ENCODE data around the gene GABRB1.

DNA sequence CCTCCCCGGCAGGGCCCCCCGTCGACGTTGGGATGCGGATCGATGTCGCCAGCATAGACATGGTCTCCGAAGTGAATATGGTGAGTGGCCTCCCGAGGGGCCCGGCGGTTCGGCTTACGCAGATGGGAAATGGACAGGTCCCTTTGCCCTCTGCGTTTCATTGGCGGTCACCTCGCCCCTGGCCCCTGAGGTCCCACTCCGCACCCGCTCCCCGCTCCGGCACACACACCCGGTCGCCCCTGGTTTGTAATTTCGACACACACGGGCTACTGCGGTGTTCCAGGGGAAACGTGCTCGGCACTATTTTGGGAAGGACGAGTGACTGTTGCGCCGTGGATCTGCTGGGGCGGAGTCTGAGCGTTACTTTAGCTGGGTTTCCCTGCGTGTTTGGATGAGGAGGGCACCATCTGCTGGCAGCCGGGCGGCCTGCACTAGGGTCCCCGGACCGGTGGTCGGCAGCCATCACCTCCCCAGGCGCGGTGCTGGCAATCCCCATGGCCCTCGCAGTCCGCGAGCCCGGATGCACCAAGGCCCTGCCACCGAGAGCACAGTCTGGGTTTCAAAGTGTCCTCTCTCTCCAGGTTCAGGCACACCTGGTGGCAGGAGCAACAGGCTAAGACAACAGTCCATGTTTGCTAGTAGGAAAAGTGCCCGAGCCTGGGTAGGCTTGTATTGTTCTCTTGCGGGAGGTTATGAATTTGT lies 1.2 kb downstream of the GABRB1 start:
- TF ChIP-seq POLR2A (IDR thresholded peaks at IDR 0.05; ENCODE audit: low read length), result no peak
- TF ChIP-seq CHD2 (IDR thresholded peaks at IDR 0.05; ENCODE audit: low read length, partially characterized antibody), result no peak
- TF ChIP-seq, protein P1, sequence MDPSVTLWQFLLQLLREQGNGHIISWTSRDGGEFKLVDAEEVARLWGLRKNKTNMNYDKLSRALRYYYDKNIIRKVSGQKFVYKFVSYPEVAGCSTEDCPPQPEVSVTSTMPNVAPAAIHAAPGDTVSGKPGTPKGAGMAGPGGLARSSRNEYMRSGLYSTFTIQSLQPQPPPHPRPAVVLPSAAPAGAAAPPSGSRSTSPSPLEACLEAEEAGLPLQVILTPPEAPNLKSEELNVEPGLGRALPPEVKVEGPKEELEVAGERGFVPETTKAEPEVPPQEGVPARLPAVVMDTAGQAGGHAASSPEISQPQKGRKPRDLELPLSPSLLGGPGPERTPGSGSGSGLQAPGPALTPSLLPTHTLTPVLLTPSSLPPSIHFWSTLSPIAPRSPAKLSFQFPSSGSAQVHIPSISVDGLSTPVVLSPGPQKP (IDR thresholded peaks at IDR 0.05; ENCODE audit: low read depth, low read length), result no peak
